Endothelial cell of umbilical vein (primary cell): Measurements from ENCODE around the gene NFKB2. TPM values are rescaled to one million over a fixed set of nuclear protein-coding genes. Genes with fewer than 3 reads are reported as not detected.

Experiments used
- Bru-seq: library from RNA; stranded (reverse); fragments of 400-500 nt; gene quantifications from one replicate; lab custom pipeline; 2021; lab: Mats Ljungman, UMichigan
- BruChase-seq, 2 experiments: library from RNA; stranded (reverse); fragments of 400-500 nt; gene quantifications; one replicate each; lab custom pipeline; 2021; lab: Mats Ljungman, UMichigan
- BruUV-seq: library from RNA; stranded (reverse); fragments of 400-500 nt; replicated peaks from 2 replicates; lab custom pipeline; 2021; lab: Mats Ljungman, UMichigan
- CTCF ChIA-PET: fragments of 300-600, 350-600 bp; sonication (Branson Sonifier 250); formaldehyde crosslinking; loops from one replicate; lab custom pipeline; 2021; ENCODE audit warnings: antibody characterized with exemption, inconsistent platforms; lab: Charles Lee
- POLR2A ChIA-PET: fragments of 300-600, 350-600 bp; sonication (Branson Sonifier 250); formaldehyde crosslinking; loops from one replicate; lab custom pipeline; 2021; ENCODE audit warnings: antibody characterized with exemption, inconsistent platforms; lab: Charles Lee
- DNase-seq: peaks from one replicate; pipeline ENCODE4 v3.0.0-alpha.2; 2011; ENCODE audit warnings: low read depth, low spot score
- FAIRE-seq: peaks from 2 replicates; lab custom pipeline; 2011; peaks lifted over from hg19 to GRCh38; lab: Jason Lieb, UNC
- H2AFZ ChIP-seq: 2 replicates; pipeline ENCODE4 v1.6.0; 2012; ENCODE audit warnings: low read depth, low read length, control low read depth, inconsistent platforms
- H3K27ac ChIP-seq: 2 replicates; pipeline ENCODE4 v1.5.1; 2011; ENCODE audit warnings: low read depth, mild to moderate bottlenecking, control low read depth, low read length, moderate library complexity; ENCODE audit not compliant: insufficient read depth
- H3K27me3 ChIP-seq, 2 experiments: 2 replicates each; pipeline versions ENCODE4 v1.6.0 to v1.6.1; 2011; ENCODE audit warnings: low read length in 2 of 2, mixed read lengths in 1 of 2; ENCODE audit not compliant: control insufficient read depth in 2 of 2, insufficient read depth in 2 of 2
- H3K36me3 ChIP-seq, 2 experiments: 2 replicates in 1 of 2; 3 replicates in 1 of 2; pipeline ENCODE4 v1.5.1; 2011; ENCODE audit warnings: low read length in 2 of 2, mild to moderate bottlenecking in 1 of 2, moderate library complexity in 1 of 2; ENCODE audit not compliant: control insufficient read depth in 2 of 2, insufficient read depth in 2 of 2; ENCODE audit errors: extremely low read depth in 1 of 2
- H3K4me1 ChIP-seq: 3 replicates; pipeline ENCODE4 v1.5.1; 2011; ENCODE audit warnings: mild to moderate bottlenecking, low read length; ENCODE audit not compliant: control insufficient read depth, insufficient read depth; ENCODE audit errors: extremely low read depth
- H3K4me2 ChIP-seq: 2 replicates; pipeline ENCODE4 v1.6.1; 2011; ENCODE audit warnings: low read length, control low read depth, mixed read lengths; ENCODE audit not compliant: insufficient read depth
- H3K4me3 ChIP-seq, 3 experiments: fragments of 200-600 bp in 1 of 3; sonication (generic), shearing (Covaris generic) in 1 of 3; replicated peaks in 1 of 3; 2 replicates each; pipeline ENCODE4 v1.5.1; 2011 to 2016; ENCODE audit warnings: control low read depth in 3 of 3, low read length in 3 of 3, mild to moderate bottlenecking in 2 of 3, inconsistent platforms in 1 of 3, low read depth in 1 of 3, moderate library complexity in 1 of 3; ENCODE audit not compliant: insufficient read depth in 1 of 3
- H3K79me2 ChIP-seq: 2 replicates; pipeline ENCODE4 v1.6.0; 2012; ENCODE audit warnings: low read length, inconsistent platforms; ENCODE audit not compliant: control insufficient read depth, insufficient read depth
- H3K9ac ChIP-seq: replicated peaks from 2 replicates; pipeline ENCODE3; 2011; ENCODE audit warnings: low read length, control low read depth; ENCODE audit not compliant: insufficient read depth; ENCODE audit errors: extremely low read depth
- H3K9me1 ChIP-seq: replicated peaks from 3 replicates; pipeline ENCODE4 v1.6.0; 2011; ENCODE audit warnings: mild to moderate bottlenecking, low read length; ENCODE audit not compliant: control insufficient read depth, insufficient read depth; ENCODE audit errors: extremely low read depth
- H3K9me3 ChIP-seq: replicated peaks from 2 replicates; pipeline ENCODE4 v1.5.1; 2012; ENCODE audit warnings: low read length, inconsistent platforms; ENCODE audit not compliant: control insufficient read depth, insufficient read depth
- H4K20me1 ChIP-seq: replicated peaks from 2 replicates; pipeline ENCODE3; 2011; ENCODE audit warnings: mild to moderate bottlenecking, low read length; ENCODE audit not compliant: control insufficient read depth, insufficient read depth; ENCODE audit errors: extremely low read depth
- FOS ChIP-seq: IDR thresholded peaks from 2 replicates; pipeline ENCODE4 v1.6.1; 2011; ENCODE audit warnings: mild to moderate bottlenecking, low read length, moderate library complexity, borderline replicate concordance; ENCODE audit not compliant: insufficient read depth
- MYC ChIP-seq: IDR thresholded peaks from one replicate; pipeline ENCODE4 v1.6.1; 2011; ENCODE audit warnings: mild to moderate bottlenecking, low read depth, low read length
- POLR2A ChIP-seq: IDR thresholded peaks from 2 replicates; pipeline ENCODE4 v1.6.1; 2012; ENCODE audit warnings: low read depth, mild to moderate bottlenecking, control low read depth, low read length
- POLR2AphosphoS5 ChIP-seq: IDR thresholded peaks from 2 replicates; pipeline ENCODE4 v1.6.1; 2012; ENCODE audit warnings: low read depth, mild to moderate bottlenecking, control low read depth, low read length, moderate library complexity; ENCODE audit not compliant: insufficient read depth
- dilution Hi-C: fragments of 300-500 bp; cut with MboI; formaldehyde crosslinking; loops from one replicate; pipeline ENCODE4 v1.15.0; 2019; ENCODE audit warnings: low sequenced_read_pairs; ENCODE audit not compliant: extremely low pct_ligation_motif_present
- intact Hi-C: fragments of 100-400 bp; cut with micrococcal nuclease; formaldehyde crosslinking; loops from one replicate; pipeline ENCODE4 v1.10.0; 2022
- long read RNA-seq: library from polyadenylated mRNA; stranded (forward); transcript quantifications from one replicate; pipeline ENCODE4 v2.0.0, GENCODE V29; 2021
- polyA minus RNA-seq, 3 experiments: library from RNA; depleted of rRNA, polyadenylated mRNA; stranded (reverse); fragments of >200 nt; gene quantifications; 1 replicate in 1 of 3; 2 replicates in 2 of 3; pipeline ENCODE4 v1.2.3, GENCODE V29; 2011
- polyA plus RNA-seq, 4 experiments: library from polyadenylated mRNA; depleted of rRNA in 3 of 4; stranded (reverse) in 3 of 4; unstranded in 1 of 4; fragments of >200 nt; gene quantifications; 2 replicates each; pipeline versions ENCODE4 v1.2.1 to v1.2.3, GENCODE V29; 2011 to 2012; ENCODE audit warnings: missing spikeins in 1 of 4
- total RNA-seq: library from RNA; stranded (reverse); gene quantifications from 2 replicates; pipeline ENCODE4 v1.2.3, GENCODE V29; 2021

Gene NFKB2
- 21.9 and 25.6 TPM in 2 replicates for total RNA-seq
- polyA plus RNA-seq = 21.0 and 23.0 TPM in 2 replicates
- polyA plus RNA-seq (2011; cell fraction: cytosol; rRNA removed) = 13.8 and 20.2 TPM in 2 replicates
- 53.7 and 67.4 TPM in 2 replicates for polyA plus RNA-seq (2011; cell fraction: nucleus; rRNA removed)
- 17.7 and 31.9 TPM in 2 replicates for polyA plus RNA-seq (2012)
- polyA minus RNA-seq = 9.5 and 11.2 TPM in 2 replicates
- polyA minus RNA-seq (2011; cell fraction: cytosol; rRNA and poly(A)+ RNA removed) = 27.7 TPM
- polyA minus RNA-seq (2011; cell fraction: nucleus; rRNA and poly(A)+ RNA removed) = 11.3 and 18.8 TPM in 2 replicates
- Bru-seq, nascent RNA = percentile 39 among the genes with signal in this experiment
- BruChase-seq, experiment 1, labeled RNA remaining after a 6-hour chase = percentile 56 among the genes with signal in this experiment
- percentile 45 among the genes with signal in this experiment for BruChase-seq, experiment 2, labeled RNA remaining after a 2-hour chase
- long read RNA-seq, partial matches to known transcripts = 12 of 24 reads
- long read RNA-seq, other reads (novel, unspliced or antisense) = 9 of 24 reads

DNA sequence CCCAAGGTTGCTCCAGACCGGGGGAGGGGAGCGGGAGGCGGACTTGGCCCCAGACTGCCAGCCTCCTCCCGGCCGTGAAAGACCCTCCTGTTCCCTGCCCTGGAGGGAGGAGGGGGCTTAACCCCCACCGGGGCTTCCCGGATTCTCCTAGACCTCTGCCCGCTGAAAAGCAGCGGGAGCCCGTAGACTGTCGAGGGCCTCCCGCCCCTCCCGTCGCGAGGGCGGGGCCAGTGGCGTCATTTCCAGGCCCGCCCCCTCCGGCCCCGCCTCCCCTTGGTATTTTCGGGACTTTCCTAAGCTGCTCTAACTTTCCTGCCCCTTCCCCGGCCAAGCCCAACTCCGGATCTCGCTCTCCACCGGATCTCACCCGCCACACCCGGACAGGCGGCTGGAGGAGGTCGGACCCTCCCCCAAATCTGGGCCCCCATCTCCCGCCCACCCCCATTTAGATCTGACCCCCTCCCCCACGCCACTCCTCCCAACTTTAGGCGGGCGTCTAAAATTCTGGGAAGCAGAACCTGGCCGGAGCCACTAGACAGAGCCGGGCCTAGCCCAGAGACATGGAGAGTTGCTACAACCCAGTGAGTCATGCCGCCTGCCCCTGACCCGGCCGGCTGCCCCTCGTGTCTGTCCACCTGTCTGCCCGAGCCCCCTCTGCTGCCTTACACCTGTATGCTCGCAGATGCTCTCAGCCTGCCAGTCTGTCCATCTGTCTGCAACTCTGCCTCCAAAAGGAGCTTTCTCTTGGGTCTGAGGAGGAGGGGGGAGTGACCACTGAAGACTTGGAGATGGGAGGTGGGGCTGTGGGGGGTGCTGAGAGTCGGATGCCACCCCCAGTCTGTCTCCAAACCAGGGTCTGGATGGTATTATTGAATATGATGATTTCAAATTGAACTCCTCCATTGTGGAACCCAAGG lies at the start of gene NFKB2:
TSS of gene NFKB2 (plus strand) at position 306 of the 917 bp plus-strand sequence. CDS start at position 561, 255 bp downstream.
- Histone ChIP-seq H3K9ac (peak within 1 kb of the TSS; percentile 81), H3K4me3 (peak within 1 kb of the TSS; percentile 31 to 53 (median 36)), H3K4me2 (peak within 1 kb of the TSS; percentile 55), H3K4me1 (peaks cover 17% of the 10 kb centered on the region), H4K20me1 (no peaks in the 10 kb centered on the region), H3K27me3 (peaks cover 4 to 5% of the 10 kb centered on the region in 2 experiments), H3K9me1 (no peaks in the 10 kb centered on the region), H3K9me3 (no peaks in the 10 kb centered on the region), H3K27ac (peak within 1 kb of the TSS; percentile 87), H2AFZ (peak within 1 kb of the TSS; percentile 77), H3K36me3 (peaks cover 0 to 17% of the 10 kb centered on the region in 2 experiments), H3K79me2 (no peaks in the 10 kb centered on the region)
- POLR2A ChIA-PET = interaction anchor here (0.7 kb wide), 1 partner anchor 169 kb away, joined by 3 read pairs; the partner anchor contains the start of gene ELOVL3
- dilution Hi-C loops = no loop called here
- TSS peak; percentile 59 for BruUV-seq
- intact Hi-C loops = loop anchor here (1.0 to 2.0 kb wide), 3 partner anchors 107 to 317 kb away; partner anchors contain the start of gene ACTR1A
- CTCF ChIA-PET = interaction anchor here (0.7 to 9.2 kb wide), 18 partner anchors 9 to 227 kb away, joined by 3 to 168 read pairs (median 3); partner anchors contain the start of genes CUEDC2 and FBXL15
- TF ChIP-seq POLR2A = peak; percentile 48
- TF ChIP-seq MYC = no peak
- TF ChIP-seq FOS = no peak
- peak; percentile 17 for TF ChIP-seq POLR2AphosphoS5
- peak; percentile 94 for FAIRE-seq
- DNase-seq = peak; percentile 91
